ENCODE results near the gene SEMA6B.
"Not testable (repeated sequence)": the region's sequence is repeated elsewhere in the genome, so short reads cannot be mapped to it uniquely, and the experiment has no call there.

The SEMA6B gene

GRCh38 chr19:4552525-4552819 lies 7.0 kb downstream of the SEMA6B start:
- Histone ChIP-seq H3K27me3 (ENCODE audit: control insufficient read depth, insufficient read depth, low read length) (no peaks in the 10 kb centered on the region), H3K9me3 (ENCODE audit: control insufficient read depth, low read depth, low read length) (no peaks in the 10 kb centered on the region), H3K4me3 (ENCODE audit: low read length) (no peak overlapping the region), H3K27ac (ENCODE audit: low read length) (no peak overlapping the region), H3K9ac (ENCODE audit: low read length) (no peak overlapping the region), H3K4me1 (ENCODE audit: control insufficient read depth, low read depth, low read length) (no peaks in the 10 kb centered on the region), H3K36me3 (ENCODE audit: control insufficient read depth, low read depth, low read length) (peaks cover 25% of the 10 kb centered on the region)

GRCh38 chr19:4550479-4551050 lies 8.9 kb downstream of the SEMA6B start:
- no peaks in the 10 kb centered on the region for H3K9me3 ChIP-seq (ENCODE audit: control insufficient read depth, low read depth, low read length)
- H3K4me1 ChIP-seq (ENCODE audit: control insufficient read depth, low read depth, low read length): no peaks in the 10 kb centered on the region
- H3K36me3 ChIP-seq (ENCODE audit: control insufficient read depth, low read depth, low read length): peaks cover 25% of the 10 kb centered on the region
- no peak overlapping the region for H3K9ac ChIP-seq (ENCODE audit: low read length)
- H3K27ac ChIP-seq (ENCODE audit: low read length): no peak overlapping the region
- H3K4me3 ChIP-seq (ENCODE audit: low read length): no peak overlapping the region
- no peaks in the 10 kb centered on the region for H3K27me3 ChIP-seq (ENCODE audit: control insufficient read depth, insufficient read depth, low read length)

GRCh38 chr19:4550018-4550417 lies 9.5 kb downstream of the SEMA6B start:
- no peak overlapping the region for H3K9ac ChIP-seq (ENCODE audit: low read length)
- no peak overlapping the region for H3K27ac ChIP-seq (ENCODE audit: low read length)
- no peaks in the 10 kb centered on the region for H3K27me3 ChIP-seq (ENCODE audit: control insufficient read depth, insufficient read depth, low read length)
- no peaks in the 10 kb centered on the region for H3K4me1 ChIP-seq (ENCODE audit: control insufficient read depth, low read depth, low read length)
- H3K4me3 ChIP-seq (ENCODE audit: low read length): no peak overlapping the region
- H3K9me3 ChIP-seq (ENCODE audit: control insufficient read depth, low read depth, low read length): no peaks in the 10 kb centered on the region
- H3K36me3 ChIP-seq (ENCODE audit: control insufficient read depth, low read depth, low read length): peaks cover 25% of the 10 kb centered on the region

- peaks cover 16% of the 10 kb centered on the region for H3K36me3 ChIP-seq (ENCODE audit: control insufficient read depth, low read depth, low read length)
- no peak overlapping the region for H3K9ac ChIP-seq (ENCODE audit: low read length)
- no peaks in the 10 kb centered on the region for H3K4me1 ChIP-seq (ENCODE audit: control insufficient read depth, low read depth, low read length)
- H3K4me3 ChIP-seq (ENCODE audit: low read length): no peak overlapping the region
- H3K27ac ChIP-seq (ENCODE audit: low read length): no peak overlapping the region
- H3K9me3 ChIP-seq (ENCODE audit: control insufficient read depth, low read depth, low read length): no peaks in the 10 kb centered on the region
- H3K27me3 ChIP-seq (ENCODE audit: control insufficient read depth, insufficient read depth, low read length): no peaks in the 10 kb centered on the region
Measured at GRCh38 chr19:4548238-4548584, 11.3 kb downstream of the SEMA6B start.

- H3K4me1 ChIP-seq (ENCODE audit: control insufficient read depth, low read depth, low read length): no peaks in the 10 kb centered on the region
- no peaks in the 10 kb centered on the region for H3K27me3 ChIP-seq (ENCODE audit: control insufficient read depth, insufficient read depth, low read length)
Measured at GRCh38 chr19:4547303-4548237, 11.9 kb downstream of the SEMA6B start.

GRCh38 chr19:4543842-4544647 lies 15.4 kb downstream of the SEMA6B start:
- H3K4me3 ChIP-seq (ENCODE audit: low read length): no peak overlapping the region
- peaks cover 5% of the 10 kb centered on the region for H3K36me3 ChIP-seq (ENCODE audit: control insufficient read depth, low read depth, low read length)
- no peaks in the 10 kb centered on the region for H3K4me1 ChIP-seq (ENCODE audit: control insufficient read depth, low read depth, low read length)
- H3K9ac ChIP-seq (ENCODE audit: low read length): no peak overlapping the region
- H3K27me3 ChIP-seq (ENCODE audit: control insufficient read depth, insufficient read depth, low read length): no peaks in the 10 kb centered on the region
- no peaks in the 10 kb centered on the region for H3K9me3 ChIP-seq (ENCODE audit: control insufficient read depth, low read depth, low read length)
- H3K27ac ChIP-seq (ENCODE audit: low read length): no peak overlapping the region

More at GRCh38 chr19:4547303-4548237, 11.9 kb downstream of the SEMA6B start:
- Histone ChIP-seq H3K9ac (ENCODE audit: low read length) (no peak overlapping the region), H3K4me3 (ENCODE audit: low read length) (no peak overlapping the region), H3K36me3 (ENCODE audit: control insufficient read depth, low read depth, low read length) (peaks cover 10% of the 10 kb centered on the region), H3K9me3 (ENCODE audit: control insufficient read depth, low read depth, low read length) (no peaks in the 10 kb centered on the region), H3K27ac (ENCODE audit: low read length) (no peak overlapping the region)

GRCh38 chr19:4542896-4543841 lies 16.3 kb downstream of the SEMA6B start:
- Histone ChIP-seq H3K9ac (ENCODE audit: low read length) (no peak overlapping the region), H3K9me3 (ENCODE audit: control insufficient read depth, low read depth, low read length) (no peaks in the 10 kb centered on the region), H3K27ac (ENCODE audit: low read length) (no peak overlapping the region), H3K36me3 (ENCODE audit: control insufficient read depth, low read depth, low read length) (peaks cover 5% of the 10 kb centered on the region), H3K4me3 (ENCODE audit: low read length) (no peak overlapping the region), H3K27me3 (ENCODE audit: control insufficient read depth, insufficient read depth, low read length) (no peaks in the 10 kb centered on the region), H3K4me1 (ENCODE audit: control insufficient read depth, low read depth, low read length) (no peaks in the 10 kb centered on the region)

- H3K27me3 ChIP-seq (ENCODE audit: control insufficient read depth, insufficient read depth, low read length); H3K36me3 ChIP-seq (ENCODE audit: control insufficient read depth, low read depth, low read length); H3K27ac ChIP-seq (ENCODE audit: low read length); H3K9me3 ChIP-seq (ENCODE audit: control insufficient read depth, low read depth, low read length); H3K4me3 ChIP-seq (ENCODE audit: low read length); H3K9ac ChIP-seq (ENCODE audit: low read length); H3K4me1 ChIP-seq (ENCODE audit: control insufficient read depth, low read depth, low read length): not testable (repeated sequence)
Measured at GRCh38 chr19:4541806-4542145, 17.7 kb downstream of the SEMA6B start.

GRCh38 chr19:4541114-4541805 lies 18.2 kb downstream of the SEMA6B start:
- H3K27me3 ChIP-seq (ENCODE audit: control insufficient read depth, insufficient read depth, low read length): no peaks in the 10 kb centered on the region
- no peaks in the 10 kb centered on the region for H3K36me3 ChIP-seq (ENCODE audit: control insufficient read depth, low read depth, low read length)
- H3K27ac ChIP-seq (ENCODE audit: low read length): no peak overlapping the region
- no peaks in the 10 kb centered on the region for H3K4me1 ChIP-seq (ENCODE audit: control insufficient read depth, low read depth, low read length)
- H3K4me3 ChIP-seq (ENCODE audit: low read length): no peak overlapping the region
- H3K9ac ChIP-seq (ENCODE audit: low read length): no peak overlapping the region
- no peaks in the 10 kb centered on the region for H3K9me3 ChIP-seq (ENCODE audit: control insufficient read depth, low read depth, low read length)

- H3K9me3 ChIP-seq (ENCODE audit: control insufficient read depth, low read depth, low read length): no peaks in the 10 kb centered on the region
- H3K9ac ChIP-seq (ENCODE audit: low read length): no peak within 1 kb of the TSS
- no peak within 1 kb of the TSS for H3K4me3 ChIP-seq (ENCODE audit: low read length)
- H3K4me1 ChIP-seq (ENCODE audit: control insufficient read depth, low read depth, low read length): no peaks in the 10 kb centered on the region
- H3K27me3 ChIP-seq (ENCODE audit: control insufficient read depth, insufficient read depth, low read length): no peaks in the 10 kb centered on the region
- H3K36me3 ChIP-seq (ENCODE audit: control insufficient read depth, low read depth, low read length): no peaks in the 10 kb centered on the region
- no peak within 1 kb of the TSS for H3K27ac ChIP-seq (ENCODE audit: low read length)
Measured at GRCh38 chr19:4539693-4540581, 19.5 kb downstream of the SEMA6B start, which contains the start of gene LRG1. Gene LRG1, minus strand, starts transcription at chr19:4540036. Its CDS starts 23 bp downstream, at chr19:4540013.

All from iPS-18a (cell line).